Chondrocyte (in vitro differentiated cells): Measurements from ENCODE around the gene KCTD7. TPM values are rescaled to one million over a fixed set of nuclear protein-coding genes. Genes with fewer than 3 reads are reported as not detected.
"Not testable (repeated sequence)": the region's sequence is repeated elsewhere in the genome, so short reads cannot be mapped to it uniquely, and the experiment has no call there.

Experiments used
- DNase-seq: peaks from one replicate; pipeline ENCODE4 v3.0.0; 2021; ENCODE audit warnings: mixed read lengths, low spot score
- H3K27ac Mint-ChIP-seq: one replicate; pipeline ENCODE4 v1.8.0; 2021; ENCODE audit warnings: mild to moderate bottlenecking, moderate library complexity, mixed read lengths; ENCODE audit not compliant: unreplicated experiment
- H3K27me3 Mint-ChIP-seq: 2 replicates; pipeline ENCODE4 v1.8.0; 2021; ENCODE audit warnings: low read depth, mixed read lengths
- H3K36me3 Mint-ChIP-seq: 2 replicates; pipeline ENCODE4 v1.8.0; 2021; ENCODE audit warnings: low read depth, mixed read lengths
- H3K4me1 Mint-ChIP-seq: 2 replicates; pipeline ENCODE4 v1.8.0; 2021; ENCODE audit warnings: low read depth, mild to moderate bottlenecking, mixed read lengths
- H3K4me3 Mint-ChIP-seq: one replicate; pipeline ENCODE4 v1.8.0; 2021; ENCODE audit warnings: mild to moderate bottlenecking, moderate library complexity, mixed read lengths; ENCODE audit not compliant: unreplicated experiment
- H3K9me3 Mint-ChIP-seq: 2 replicates; pipeline ENCODE4 v1.8.0; 2021; ENCODE audit warnings: low read depth, mixed read lengths
- CTCF ChIP-seq: fragments of 200-600 bp; sonication (generic); IDR thresholded peaks from 2 replicates; pipeline ENCODE4 v1.5.0; 2021; ENCODE audit warnings: antibody characterized with exemption, mild to moderate bottlenecking, moderate library complexity
- total RNA-seq: library from RNA; stranded (reverse); gene quantifications from 3 replicates; pipeline ENCODE4 v1.2.1, GENCODE V29; 2021

Gene KCTD7
- total RNA-seq, 1 donor from 2014 or later = 16.4 TPM

GRCh38 chr7:66591058-66591798 is 37.5 kb upstream of the KCTD7 start:
- not testable (repeated sequence) for H3K27me3 Mint-ChIP-seq, DNase-seq, H3K9me3 Mint-ChIP-seq, H3K36me3 Mint-ChIP-seq
- peak overlapping the region; percentile 90 for H3K4me3 Mint-ChIP-seq
- peak overlapping the region; percentile 98 for H3K27ac Mint-ChIP-seq
- peaks cover 49% of the 10 kb centered on the region for H3K4me1 Mint-ChIP-seq

- peaks cover 42% of the 10 kb centered on the region for H3K4me1 Mint-ChIP-seq
- DNase-seq = peak; percentile 96
- H3K36me3 Mint-ChIP-seq = no peaks in the 10 kb centered on the region
- H3K4me3 Mint-ChIP-seq = peak overlapping the region; percentile 90
- H3K27me3 Mint-ChIP-seq = no peaks in the 10 kb centered on the region
- H3K27ac Mint-ChIP-seq = peak overlapping the region; percentile 98
- no peak for TF ChIP-seq CTCF
- no peaks in the 10 kb centered on the region for H3K9me3 Mint-ChIP-seq
These were observed 36.7 kb upstream of the KCTD7 start for GRCh38 chr7:66591799-66592596.

- H3K27me3 Mint-ChIP-seq, H3K9me3 Mint-ChIP-seq, H3K36me3 Mint-ChIP-seq, DNase-seq: not testable (repeated sequence)
- Mint-ChIP-seq H3K4me3 (peak overlapping the region; percentile 90), H3K4me1 (peaks cover 38% of the 10 kb centered on the region), H3K27ac (peak overlapping the region; percentile 98)
These were observed 36.0 kb upstream of the KCTD7 start for GRCh38 chr7:66592597-66593146.

GRCh38 chr7:66594082-66594481 is 34.6 kb upstream of the KCTD7 start:
- not testable (repeated sequence) for H3K4me3 Mint-ChIP-seq, H3K27me3 Mint-ChIP-seq, H3K9me3 Mint-ChIP-seq, H3K36me3 Mint-ChIP-seq, H3K27ac Mint-ChIP-seq, DNase-seq
- peaks cover 28% of the 10 kb centered on the region for H3K4me1 Mint-ChIP-seq

GRCh38 chr7:66597461-66597860 is 31.2 kb upstream of the KCTD7 start:
- Mint-ChIP-seq H3K9me3 (no peaks in the 10 kb centered on the region), H3K36me3 (no peaks in the 10 kb centered on the region), H3K27me3 (no peaks in the 10 kb centered on the region), H3K27ac (no peak overlapping the region), H3K4me1 (peaks cover 6% of the 10 kb centered on the region), H3K4me3 (no peak overlapping the region)
- no peak for DNase-seq
- TF ChIP-seq CTCF = no peak

GRCh38 chr7:66602159-66602558 is 26.5 kb upstream of the KCTD7 start:
- Mint-ChIP-seq H3K36me3 (no peaks in the 10 kb centered on the region), H3K27ac (no peak overlapping the region), H3K4me1 (no peaks in the 10 kb centered on the region), H3K9me3 (no peaks in the 10 kb centered on the region), H3K27me3 (no peaks in the 10 kb centered on the region), H3K4me3 (no peak overlapping the region)
- no peak for TF ChIP-seq CTCF
- DNase-seq = no peak
